Measurements from ENCODE around the gene BPIFB4. TPM values are rescaled to one million over a fixed set of nuclear protein-coding genes. Genes with fewer than 3 reads are reported as not detected.

The BPIFB4 gene
- not detected in 2 replicates for total RNA-seq

DNA sequence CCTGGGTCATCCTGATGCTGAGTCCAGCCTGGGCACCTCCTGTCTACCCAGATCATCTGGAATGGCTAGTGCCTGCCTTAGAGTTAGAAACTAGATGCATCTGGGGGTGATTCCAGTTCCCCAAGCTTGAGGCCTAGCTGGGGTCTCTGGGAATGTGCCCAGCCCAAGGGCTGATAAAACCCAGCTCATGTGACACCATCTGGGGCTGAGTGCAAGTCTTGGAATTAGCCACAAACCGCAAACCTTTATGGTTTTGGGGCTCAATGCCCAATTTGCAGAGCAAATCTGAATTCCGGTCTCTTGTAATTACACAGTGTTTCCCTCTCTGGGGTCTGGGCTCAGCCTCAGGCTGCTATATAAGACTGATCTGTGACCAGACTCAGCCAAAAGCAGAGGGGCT is at the start of gene BPIFB4:
Gene BPIFB4, plus strand, starts transcription at position 385 of the 400 bp plus-strand sequence. CDS start 1,884 bp downstream, outside the sequence.

DNA sequence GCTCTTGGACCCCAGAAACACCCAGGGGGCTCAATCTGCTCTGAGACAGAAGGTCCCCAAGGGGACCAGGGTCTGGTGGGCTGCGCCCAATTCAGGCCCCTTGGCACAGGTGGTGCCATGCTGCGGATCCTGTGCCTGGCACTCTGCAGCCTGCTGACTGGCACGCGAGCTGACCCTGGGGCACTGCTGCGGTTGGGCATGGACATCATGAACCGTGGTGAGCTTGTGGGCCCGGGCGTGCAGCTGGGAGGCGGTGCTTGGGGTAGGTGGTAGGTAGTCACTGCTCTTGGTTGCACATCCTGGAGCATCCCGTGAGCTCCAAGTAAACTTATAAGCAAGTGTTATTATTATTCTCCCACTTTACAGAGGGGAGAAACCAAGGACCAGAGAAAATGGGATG is 47.9 kb upstream of the BPIFB4 start, which contains the start of gene BPIFB6:
Gene BPIFB6, plus strand, starts transcription at position 118 of the 400 bp plus-strand sequence. Its CDS starts 0 bp downstream, at position 118.

DNA sequence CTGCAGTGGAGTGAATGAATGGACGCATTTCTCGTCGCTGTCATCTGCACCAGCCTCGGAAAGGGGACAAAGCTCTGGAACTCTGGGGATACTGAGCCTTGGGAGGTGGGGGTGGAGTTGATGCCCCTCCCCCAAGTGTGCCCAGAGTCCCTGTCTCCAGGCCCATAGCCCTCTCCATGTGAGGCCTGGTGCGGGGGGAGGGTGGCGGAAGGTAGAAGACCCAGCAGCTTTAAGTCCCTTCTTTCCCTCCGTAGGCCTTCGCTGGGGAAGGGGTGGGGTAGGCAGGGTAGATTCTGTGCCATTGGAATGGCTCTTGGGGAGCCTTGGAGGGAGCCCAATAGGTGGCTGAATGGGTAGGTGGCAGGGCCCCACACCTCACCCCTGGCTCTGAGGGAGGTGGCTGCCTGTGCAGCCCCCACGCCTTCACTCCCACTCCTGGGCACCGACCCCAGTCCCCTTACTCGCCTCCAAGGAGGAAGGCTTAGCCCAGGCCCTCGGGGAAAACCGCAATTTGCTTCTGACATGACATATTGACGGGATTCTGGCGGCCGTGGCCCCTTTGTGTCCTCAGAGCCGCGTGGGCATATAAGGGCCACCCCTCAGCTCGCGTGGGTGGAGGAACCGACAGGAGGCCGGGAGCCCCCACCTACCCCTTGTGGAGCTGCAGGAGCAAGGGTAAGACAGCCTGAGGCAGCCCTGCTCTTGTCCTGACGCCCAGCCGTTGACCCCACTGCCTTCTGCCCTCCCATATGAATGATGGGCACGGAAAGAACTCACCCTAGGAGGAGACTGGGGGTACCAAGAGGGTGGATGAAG is 25.9 kb upstream of the BPIFB4 start, which contains the start of gene BPIFB3:
Gene BPIFB3, plus strand, starts transcription at position 613 of the 816 bp plus-strand sequence. CDS start 1,533 bp downstream, outside the sequence.

Other genes with a start within 250 kb of the BPIFB4 start
- gene EFCAB8, start 220.7 kb upstream of the BPIFB4 start, total RNA-seq: under 0.01 TPM in 1 of 2 replicates, not detected in the other
- not detected in 2 replicates for gene SUN5, start 75.2 kb upstream of the BPIFB4 start, total RNA-seq
- gene BPIFB2, start 71.9 kb upstream of the BPIFB4 start, total RNA-seq: not detected in 2 replicates
- gene BPIFB6, start 48.0 kb upstream of the BPIFB4 start, total RNA-seq: not detected in 2 replicates
- not detected in 2 replicates for gene BPIFB3, start 25.7 kb upstream of the BPIFB4 start, total RNA-seq
- gene BPIFA2, start 88.5 kb downstream of the BPIFB4 start, total RNA-seq: not detected in 2 replicates
- gene BPIFA3, start 137.7 kb downstream of the BPIFB4 start, total RNA-seq: not detected in 2 replicates
- not detected in 2 replicates for gene BPIFA1, start 156.4 kb downstream of the BPIFB4 start, total RNA-seq
- not detected in 2 replicates for gene BPIFB1, start 203.6 kb downstream of the BPIFB4 start, total RNA-seq